GM12878 (cell line): ENCODE measurements around the gene NCAPD3. TPM values are rescaled to one million over a fixed set of nuclear protein-coding genes. Genes with fewer than 3 reads are reported as not detected.

Source experiments
- ATAC-seq: fragments of 200-7000 bp; cut with Tn5 transposase; 3 replicates; pipeline ENCODE4 v1.9.1; 2020; ENCODE audit warnings: mild to moderate bottlenecking, moderate library complexity
- BruUV-seq: library from RNA; stranded (reverse); fragments of 400-500 nt; replicated peaks from 2 replicates; lab custom pipeline; 2021; lab: Mats Ljungman, UMichigan
- CTCF ChIA-PET: fragments of 300-600 bp; sonication (Branson Sonifier 250); formaldehyde crosslinking; extraction: SDS; loops from one replicate; lab custom pipeline; 2021; ENCODE audit warnings: inconsistent platforms; lab: Yijun Ruan, JAX
- POLR2A ChIA-PET: fragments of 350-600 bp; formaldehyde crosslinking; extraction: SDS; loops from one replicate; lab custom pipeline; 2021; ENCODE audit warnings: inconsistent platforms; lab: Charles Lee
- RAD21 ChIA-PET: fragments of 300-600 bp; sonication (Branson Sonifier 250); formaldehyde crosslinking; loops from one replicate; lab custom pipeline; 2023; ENCODE audit warnings: antibody characterized with exemption; ENCODE audit not compliant: unreplicated experiment; lab: Charles Lee
- SMC1A ChIA-PET: fragments of 300-600 bp; sonication (Branson Sonifier 250); formaldehyde crosslinking; loops from one replicate; lab custom pipeline; 2023; ENCODE audit not compliant: unreplicated experiment, uncharacterized antibody; lab: Charles Lee
- DNase-seq: peaks from one replicate; pipeline ENCODE4 v3.0.0-alpha.2; 2011; ENCODE audit warnings: low read depth, low spot score
- FAIRE-seq: peaks from 3 replicates; lab custom pipeline; 2011; peaks lifted over from hg19 to GRCh38; lab: Jason Lieb, UNC
- H2AFZ ChIP-seq: 2 replicates; pipeline ENCODE4 v1.6.0; 2011; ENCODE audit warnings: low read depth, low read length, control low read depth; ENCODE audit not compliant: control insufficient read depth
- H3K27ac ChIP-seq: 2 replicates; pipeline ENCODE4 v1.5.1; 2011; ENCODE audit warnings: control low read depth; ENCODE audit not compliant: control insufficient read depth, insufficient read depth
- H3K27me3 ChIP-seq, 2 experiments: replicated peaks in 1 of 2; 2 replicates each; pipeline versions ENCODE4 v1.6.0 to v1.6.1; 2011; ENCODE audit warnings: low read length in 1 of 2; ENCODE audit not compliant: control insufficient read depth in 2 of 2, insufficient read depth in 2 of 2
- H3K36me3 ChIP-seq, 2 experiments: 2 replicates each; pipeline ENCODE4 v1.5.1; 2011; ENCODE audit warnings: low read length in 1 of 2; ENCODE audit not compliant: control insufficient read depth in 2 of 2, insufficient read depth in 2 of 2
- H3K4me1 ChIP-seq: 2 replicates; pipeline ENCODE4 v1.6.1; 2011; ENCODE audit warnings: mild to moderate bottlenecking, low read length, moderate library complexity, mixed read lengths; ENCODE audit not compliant: control insufficient read depth, insufficient read depth
- H3K4me2 ChIP-seq: 2 replicates; pipeline ENCODE4 v1.6.0; 2011; ENCODE audit warnings: control low read depth; ENCODE audit not compliant: control insufficient read depth, insufficient read depth
- H3K4me3 ChIP-seq: fragments of 200-600 bp; sonication (generic); 2 replicates; pipeline ENCODE4 v1.5.1; 2016
- H3K79me2 ChIP-seq: 2 replicates; pipeline ENCODE4 v1.6.0; 2011; ENCODE audit warnings: low read length; ENCODE audit not compliant: control insufficient read depth, insufficient read depth
- H3K9ac ChIP-seq: 2 replicates; pipeline ENCODE4 v1.8.0; 2011; ENCODE audit warnings: low read length, control low read depth, mixed read lengths; ENCODE audit not compliant: control insufficient read depth, insufficient read depth
- H3K9me3 ChIP-seq: replicated peaks from 3 replicates; pipeline ENCODE4 v1.5.1; 2011; ENCODE audit warnings: mild to moderate bottlenecking, low read length; ENCODE audit not compliant: control insufficient read depth, insufficient read depth
- H4K20me1 ChIP-seq: 2 replicates; pipeline ENCODE4 v1.6.0; 2011; ENCODE audit not compliant: control insufficient read depth, insufficient read depth
- BCL11A ChIP-seq: IDR thresholded peaks from 2 replicates; pipeline ENCODE4 v1.6.1; 2011; ENCODE audit warnings: low read depth, low read length
- CBFB ChIP-seq: IDR thresholded peaks from 2 replicates; pipeline ENCODE4 v1.6.1; 2016; ENCODE audit warnings: antibody characterized with exemption, low read depth
- CBX3 ChIP-seq: fragments of 200-600 bp; sonication (generic); IDR thresholded peaks from 2 replicates; pipeline ENCODE4 v1.6.1; 2016; ENCODE audit warnings: low read depth, borderline replicate concordance
- FOS ChIP-seq: IDR thresholded peaks from 3 replicates; pipeline ENCODE4 v1.6.1; 2011; ENCODE audit warnings: borderline replicate concordance; ENCODE audit not compliant: insufficient read length; ENCODE audit errors: extremely low read depth
- GATAD2B ChIP-seq: fragments of 450-650 bp; conservative IDR thresholded peaks from 2 replicates; pipeline ENCODE4 v1.6.1; 2017; ENCODE audit warnings: low read depth, mild to moderate bottlenecking, moderate library complexity
- IKZF1 ChIP-seq: fragments of 450-650 bp; conservative IDR thresholded peaks from 2 replicates; pipeline ENCODE4 v1.6.1; 2017; ENCODE audit warnings: antibody characterized with exemption, mild to moderate bottlenecking
- KAT2A ChIP-seq: conservative IDR thresholded peaks from 2 replicates; pipeline ENCODE4 v1.6.1; 2011; ENCODE audit warnings: low read depth, low read length; ENCODE audit not compliant: control insufficient read depth
- PAX5 ChIP-seq: IDR thresholded peaks from 2 replicates; pipeline ENCODE4 v1.6.1; 2011; ENCODE audit warnings: low read depth, low read length, borderline replicate concordance
- POLR2A ChIP-seq: IDR thresholded peaks from 2 replicates; pipeline ENCODE4 v1.6.1; 2011; ENCODE audit warnings: low read depth, mild to moderate bottlenecking, low read length
- SMC3 ChIP-seq: IDR thresholded peaks from 2 replicates; pipeline ENCODE4 v1.6.1; 2011; ENCODE audit warnings: low read length, improper control_type of control experiment, borderline replicate concordance
- TCF12 ChIP-seq: IDR thresholded peaks from 2 replicates; pipeline ENCODE4 v1.6.1; 2011; ENCODE audit warnings: low read depth, mild to moderate bottlenecking, low read length
- ZSCAN29 ChIP-seq: fragments of 450-650 bp; IDR thresholded peaks from 2 replicates; pipeline ENCODE4 v1.6.1; 2017; ENCODE audit warnings: mild to moderate bottlenecking, moderate library complexity
- WGBS: methylation state at CpG from one replicate; pipeline ENCODE4 v1.1.6; 2016; ENCODE audit warnings: low lambda C conversion rate; ENCODE audit not compliant: insufficient replicate concordance, insufficient coverage; ENCODE audit errors: missing lambda C conversion rate; 5-methylcytosine and 5-hydroxymethylcytosine counted together
- in situ Hi-C: fragments of 300-500 bp; cut with MboI; formaldehyde crosslinking; loops from 9 replicates; pipeline ENCODE4 v1.14.3; 2018; ENCODE audit warnings: mixed read lengths
- intact Hi-C: fragments of 100-400 bp; cut with micrococcal nuclease; formaldehyde crosslinking; loops from one replicate; pipeline ENCODE4 v1.14.2; 2022; ENCODE audit not compliant: unreplicated experiment
- polyA plus RNA-seq, 11 experiments: library from polyadenylated mRNA; depleted of rRNA in 4 of 11; unstranded in 6 of 11; stranded (reverse) in 5 of 11; fragments of >200 nt; fragmentation: Nextera tagmentation in 4 of 11; fragmentation: Illumina TruSeq in 1 of 11; extraction: Ambion mirVana in 4 of 11; extraction: Trizol in 1 of 11; gene quantifications; 1 replicate in 1 of 11; 2 replicates in 10 of 11; pipeline versions ENCODE4 v1.2.1 to v1.2.3, GENCODE V29; 2011 to 2016; ENCODE audit warnings: inconsistent platforms in 2 of 11, missing spikeins in 2 of 11, low read depth in 1 of 11
- total RNA-seq, 4 experiments: library from RNA; depleted of rRNA in 3 of 4; stranded (reverse); fragments of >200 nt in 3 of 4; fragmentation: Illumina TruSeq in 1 of 4; extraction: Trizol in 1 of 4; gene quantifications; 2 replicates each; pipeline versions ENCODE4 v1.2.1 to v1.2.3, GENCODE V29; 2013 to 2021
- TF ChIP-seq, protein P1 (sequence below): IDR thresholded peaks from 2 replicates; pipeline ENCODE4 v1.6.1; 2011; ENCODE audit warnings: mild to moderate bottlenecking, low read depth, low read length, moderate library complexity; ENCODE audit not compliant: insufficient replicate concordance
- TF ChIP-seq, protein P2 (sequence below): fragments of 450-650 bp; IDR thresholded peaks from 2 replicates; pipeline ENCODE4 v1.6.1; 2018; ENCODE audit warnings: mild to moderate bottlenecking, low read depth, moderate library complexity; ENCODE audit not compliant: partially characterized antibody

NCAPD3 gene
- total and polyA plus RNA-seq, 10 of the 15 experiments (the other 5 are each of a cell fraction or from before 2014, with no cell fraction given): 14.9 to 58.2 (median 48.2) TPM

DNA sequence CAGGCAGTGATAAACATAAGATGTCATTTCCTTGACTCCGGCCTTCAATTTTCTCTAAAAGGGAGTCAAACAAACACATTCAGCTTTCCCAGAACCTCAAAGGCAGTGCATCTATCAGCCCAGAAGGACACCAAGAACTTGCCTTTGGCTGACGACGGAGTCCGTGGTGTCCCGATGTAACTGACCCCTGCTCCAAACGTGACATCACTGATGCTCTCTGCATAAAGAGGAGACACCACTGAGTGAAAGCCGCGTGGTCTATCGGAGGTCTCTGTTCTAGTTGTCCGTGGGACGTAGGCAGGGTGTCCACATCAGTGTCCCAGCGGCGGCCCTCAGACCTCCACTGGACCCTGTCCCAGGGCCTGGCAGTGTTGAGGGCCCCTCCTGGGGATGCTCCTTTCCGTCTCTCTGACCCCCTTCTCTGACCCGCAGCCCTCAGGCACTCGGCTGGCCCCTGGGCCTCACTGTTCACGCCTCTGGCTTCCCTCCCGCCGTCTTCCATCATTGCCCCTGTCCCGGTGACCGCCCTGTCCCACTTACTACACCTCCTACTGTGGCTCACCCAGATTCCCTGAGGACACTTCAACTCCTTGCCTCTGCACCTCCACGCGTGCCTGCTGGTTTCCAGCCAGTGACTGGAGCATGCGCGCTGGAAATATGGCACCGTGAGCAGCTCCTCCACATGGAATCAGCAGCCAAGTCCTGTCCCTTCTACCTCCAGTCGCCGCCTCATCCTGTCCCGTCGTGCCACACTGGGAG, 70.4 kb downstream of the NCAPD3 start:
- no peak for FAIRE-seq
- ChIA-PET RAD21 (no interaction called here), POLR2A (no interaction called here), SMC1A (no interaction called here), CTCF (no interaction called here)
- H3K9ac ChIP-seq: no peak overlapping the region
- H3K4me3 ChIP-seq: no peak overlapping the region
- ATAC-seq: no peak
- intact Hi-C loops: no loop called here
- H3K9me3 ChIP-seq: no peaks in the 10 kb centered on the region
- H3K79me2 ChIP-seq: no peaks in the 10 kb centered on the region
- in situ Hi-C loops: no loop called here
- H3K27me3 ChIP-seq: no peaks in the 10 kb centered on the region
- no peak overlapping the region for H3K4me2 ChIP-seq
- no peak overlapping the region for H3K27ac ChIP-seq
- BruUV-seq: no TSS peak
- H4K20me1 ChIP-seq: no peaks in the 10 kb centered on the region; the same call in 1 of the 2 replicates
- DNase-seq: no peak
- no peak overlapping the region for H2AFZ ChIP-seq
- H3K36me3 ChIP-seq: peaks cover 15 to 20% of the 10 kb centered on the region in 2 experiments; a peak in 3 of 4 replicates
- H3K4me1 ChIP-seq: no peaks in the 10 kb centered on the region
- TF ChIP-seq POLR2A: peak; percentile 41; the same call in 1 of the 2 replicates
- TF ChIP-seq SMC3: no peak
- 98% methylated on average over 30 of the region's 30 CpGs for WGBS

DNA sequence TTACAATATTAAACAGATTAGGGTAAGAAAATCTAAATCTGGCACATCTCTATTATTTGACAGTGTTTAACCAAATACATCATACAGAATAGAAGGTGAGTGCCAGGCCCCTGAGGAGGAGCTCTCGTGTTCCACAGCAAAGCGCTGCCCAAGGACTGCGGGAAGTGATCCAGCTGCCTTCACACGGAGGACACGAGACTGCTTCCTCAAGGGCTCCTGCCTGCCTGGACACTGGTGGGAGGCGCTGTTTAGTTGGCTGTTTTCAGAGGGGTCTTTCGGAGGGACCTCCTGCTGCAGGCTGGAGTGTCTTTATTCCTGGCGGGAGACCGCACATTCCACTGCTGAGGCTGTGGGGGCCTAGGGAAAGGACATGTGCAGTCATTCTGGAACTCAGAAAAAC, 71.1 kb downstream of the NCAPD3 start:
- FAIRE-seq (no peak), ATAC-seq (no peak), DNase-seq (no peak)
- 92% methylated on average over 9 of the region's 9 CpGs for WGBS
- H3K4me1 ChIP-seq: no peaks in the 10 kb centered on the region
- TSS peak; percentile 40 for BruUV-seq
- no peaks in the 10 kb centered on the region for H3K79me2 ChIP-seq
- H3K4me3 ChIP-seq: no peak overlapping the region
- in situ Hi-C loops (no loop called here), intact Hi-C loops (no loop called here)
- TF ChIP-seq KAT2A (no peak), BCL11A (no peak), FOS (no peak), GATAD2B (no peak), SMC3 (no peak), CBX3 (no peak), TCF12 (no peak), IKZF1 (no peak), CBFB (no peak), ZSCAN29 (no peak), PAX5 (no peak)
- TF ChIP-seq, protein P1, sequence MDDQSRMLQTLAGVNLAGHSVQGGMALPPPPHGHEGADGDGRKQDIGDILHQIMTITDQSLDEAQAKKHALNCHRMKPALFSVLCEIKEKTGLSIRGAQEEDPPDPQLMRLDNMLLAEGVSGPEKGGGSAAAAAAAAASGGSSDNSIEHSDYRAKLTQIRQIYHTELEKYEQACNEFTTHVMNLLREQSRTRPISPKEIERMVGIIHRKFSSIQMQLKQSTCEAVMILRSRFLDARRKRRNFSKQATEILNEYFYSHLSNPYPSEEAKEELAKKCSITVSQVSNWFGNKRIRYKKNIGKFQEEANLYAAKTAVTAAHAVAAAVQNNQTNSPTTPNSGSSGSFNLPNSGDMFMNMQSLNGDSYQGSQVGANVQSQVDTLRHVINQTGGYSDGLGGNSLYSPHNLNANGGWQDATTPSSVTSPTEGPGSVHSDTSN: no peak
- TF ChIP-seq, protein P2, sequence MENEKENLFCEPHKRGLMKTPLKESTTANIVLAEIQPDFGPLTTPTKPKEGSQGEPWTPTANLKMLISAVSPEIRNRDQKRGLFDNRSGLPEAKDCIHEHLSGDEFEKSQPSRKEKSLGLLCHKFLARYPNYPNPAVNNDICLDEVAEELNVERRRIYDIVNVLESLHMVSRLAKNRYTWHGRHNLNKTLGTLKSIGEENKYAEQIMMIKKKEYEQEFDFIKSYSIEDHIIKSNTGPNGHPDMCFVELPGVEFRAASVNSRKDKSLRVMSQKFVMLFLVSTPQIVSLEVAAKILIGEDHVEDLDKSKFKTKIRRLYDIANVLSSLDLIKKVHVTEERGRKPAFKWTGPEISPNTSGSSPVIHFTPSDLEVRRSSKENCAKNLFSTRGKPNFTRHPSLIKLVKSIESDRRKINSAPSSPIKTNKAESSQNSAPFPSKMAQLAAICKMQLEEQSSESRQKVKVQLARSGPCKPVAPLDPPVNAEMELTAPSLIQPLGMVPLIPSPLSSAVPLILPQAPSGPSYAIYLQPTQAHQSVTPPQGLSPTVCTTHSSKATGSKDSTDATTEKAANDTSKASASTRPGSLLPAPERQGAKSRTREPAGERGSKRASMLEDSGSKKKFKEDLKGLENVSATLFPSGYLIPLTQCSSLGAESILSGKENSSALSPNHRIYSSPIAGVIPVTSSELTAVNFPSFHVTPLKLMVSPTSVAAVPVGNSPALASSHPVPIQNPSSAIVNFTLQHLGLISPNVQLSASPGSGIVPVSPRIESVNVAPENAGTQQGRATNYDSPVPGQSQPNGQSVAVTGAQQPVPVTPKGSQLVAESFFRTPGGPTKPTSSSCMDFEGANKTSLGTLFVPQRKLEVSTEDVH: no peak
- peaks cover 15 to 17% of the 10 kb centered on the region in 2 experiments; a peak in 3 of 4 replicates for H3K36me3 ChIP-seq
- ChIA-PET RAD21 (no interaction called here), POLR2A (no interaction called here), CTCF (interaction anchor here (0.7 kb wide), 2 partner anchors 10 to 326 kb away, joined by 3 read pairs; no protein-coding TSS in a partner anchor), SMC1A (no interaction called here)
- H2AFZ ChIP-seq: no peak overlapping the region
- H3K9me3 ChIP-seq: no peaks in the 10 kb centered on the region
- H3K27ac ChIP-seq: no peak overlapping the region
- no peaks in the 10 kb centered on the region; the same call in 1 of the 2 replicates for H4K20me1 ChIP-seq
- H3K9ac ChIP-seq: no peak overlapping the region
- H3K4me2 ChIP-seq: no peak overlapping the region
- H3K27me3 ChIP-seq: no peaks in the 10 kb centered on the region
